AG09319 (cell line): Measurements from ENCODE around the gene SULF2.

Experiments
- DNase-seq: peaks from one replicate; pipeline ENCODE4 v3.0.0-alpha.2; 2010; ENCODE audit warnings: low read depth; ENCODE audit errors: extremely low read depth
- TF ChIP-seq, protein P1 (sequence below): IDR thresholded peaks from 2 replicates; pipeline ENCODE4 v1.5.1; 2011; ENCODE audit warnings: low read depth, mild to moderate bottlenecking, inconsistent platforms, low read length, moderate library complexity

Gene SULF2

GRCh38 chr20:47672166-47672565 is 113.1 kb downstream of the SULF2 start:
- no peak for DNase-seq
- TF ChIP-seq, protein P1, sequence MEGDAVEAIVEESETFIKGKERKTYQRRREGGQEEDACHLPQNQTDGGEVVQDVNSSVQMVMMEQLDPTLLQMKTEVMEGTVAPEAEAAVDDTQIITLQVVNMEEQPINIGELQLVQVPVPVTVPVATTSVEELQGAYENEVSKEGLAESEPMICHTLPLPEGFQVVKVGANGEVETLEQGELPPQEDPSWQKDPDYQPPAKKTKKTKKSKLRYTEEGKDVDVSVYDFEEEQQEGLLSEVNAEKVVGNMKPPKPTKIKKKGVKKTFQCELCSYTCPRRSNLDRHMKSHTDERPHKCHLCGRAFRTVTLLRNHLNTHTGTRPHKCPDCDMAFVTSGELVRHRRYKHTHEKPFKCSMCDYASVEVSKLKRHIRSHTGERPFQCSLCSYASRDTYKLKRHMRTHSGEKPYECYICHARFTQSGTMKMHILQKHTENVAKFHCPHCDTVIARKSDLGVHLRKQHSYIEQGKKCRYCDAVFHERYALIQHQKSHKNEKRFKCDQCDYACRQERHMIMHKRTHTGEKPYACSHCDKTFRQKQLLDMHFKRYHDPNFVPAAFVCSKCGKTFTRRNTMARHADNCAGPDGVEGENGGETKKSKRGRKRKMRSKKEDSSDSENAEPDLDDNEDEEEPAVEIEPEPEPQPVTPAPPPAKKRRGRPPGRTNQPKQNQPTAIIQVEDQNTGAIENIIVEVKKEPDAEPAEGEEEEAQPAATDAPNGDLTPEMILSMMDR = no peak

DNA sequence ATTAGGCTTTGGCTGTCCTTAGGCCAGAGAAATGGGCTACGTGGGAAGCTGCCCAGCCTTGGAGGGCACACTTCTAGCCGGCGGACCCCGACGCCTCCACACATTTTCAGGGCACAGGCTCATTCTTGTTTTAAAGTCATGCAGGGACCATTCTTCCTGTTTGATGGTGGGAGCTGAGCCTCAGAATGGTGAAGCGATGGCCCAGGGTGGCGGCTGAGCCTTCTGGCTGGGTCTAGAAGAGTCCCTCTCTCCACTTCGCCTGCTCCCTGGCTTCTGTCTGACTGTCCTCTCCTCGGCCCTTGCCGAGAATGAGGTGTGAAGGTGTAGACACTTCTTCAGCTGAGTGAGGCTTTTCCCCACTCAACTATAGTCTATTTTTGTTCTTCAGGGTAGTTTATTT is 114.4 kb downstream of the SULF2 start:
- TF ChIP-seq, protein P1 = no peak
- DNase-seq = no peak

GRCh38 chr20:47669927-47670890 is 115.1 kb downstream of the SULF2 start:
- TF ChIP-seq, protein P1 = no peak
- DNase-seq = no peak

- no peak for DNase-seq
- TF ChIP-seq, protein P1 = no peak
Observed at GRCh38 chr20:47669489-47669888, 115.8 kb downstream of the SULF2 start.

DNA sequence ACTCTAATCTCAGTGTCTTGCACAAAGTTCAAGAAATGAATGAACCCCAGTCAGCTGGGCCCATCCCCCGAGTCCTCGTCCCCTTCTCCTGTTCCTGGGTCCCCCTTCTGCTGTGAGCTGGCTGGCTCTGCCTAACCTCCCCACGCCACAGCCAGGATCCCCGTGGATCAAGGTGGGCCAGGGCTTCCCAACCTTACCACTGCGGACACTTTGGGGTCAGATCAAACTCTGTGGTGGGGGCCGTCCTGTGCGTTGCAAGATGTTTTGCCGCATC is 116.2 kb downstream of the SULF2 start:
- no peak for DNase-seq
- TF ChIP-seq, protein P1 = no peak

DNA sequence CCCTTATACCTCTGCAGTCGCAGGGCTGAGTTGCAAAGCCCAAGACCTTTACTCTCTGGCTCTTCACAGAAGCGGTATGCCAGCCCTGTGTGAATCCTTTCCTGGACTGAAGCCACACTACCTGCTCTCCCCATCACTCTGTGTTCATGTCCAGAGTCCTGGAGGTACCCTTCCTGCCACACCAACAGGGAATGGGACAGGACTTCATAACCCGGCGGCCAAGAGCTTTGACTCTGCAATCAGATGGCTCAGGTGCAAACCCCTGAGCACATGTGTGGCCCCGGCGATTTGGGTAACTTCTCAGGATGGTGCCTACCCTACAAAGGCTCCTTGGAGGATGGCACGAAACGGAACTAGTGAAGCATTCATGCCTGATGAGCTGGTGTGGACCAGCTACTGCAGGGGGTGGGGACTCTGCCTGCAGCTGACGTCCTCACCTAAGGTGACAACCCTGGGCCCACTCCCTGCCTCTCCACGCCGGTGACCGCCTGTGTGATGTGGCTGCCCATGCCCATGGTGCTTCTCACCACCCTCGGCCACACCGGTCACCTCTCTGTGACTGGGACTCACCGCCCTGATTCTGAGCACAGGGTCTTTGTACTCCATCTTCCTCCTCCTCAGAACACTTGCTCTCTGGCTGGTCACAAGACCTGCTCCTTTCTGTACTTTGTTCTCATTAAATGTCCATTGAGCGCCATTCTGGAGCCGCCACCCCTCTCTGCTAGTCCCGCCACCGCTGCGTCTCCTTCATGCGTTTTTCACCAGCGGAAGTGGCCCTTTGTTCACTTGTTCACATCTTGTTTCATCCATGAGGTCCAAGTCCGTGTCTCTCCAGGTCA is 116.7 kb downstream of the SULF2 start:
- TF ChIP-seq, protein P1 = no peak
- no peak for DNase-seq
